Measurements from ENCODE around the gene CCL2. TPM values are rescaled to one million over a fixed set of nuclear protein-coding genes. Genes with fewer than 3 reads are reported as not detected.

Gene CCL2
- total and polyA plus RNA-seq, 2 of the 8 experiments (the other 6 are each of a cell fraction or from before 2014, with no cell fraction given), result 3.0 to 3.7 TPM

DNA sequence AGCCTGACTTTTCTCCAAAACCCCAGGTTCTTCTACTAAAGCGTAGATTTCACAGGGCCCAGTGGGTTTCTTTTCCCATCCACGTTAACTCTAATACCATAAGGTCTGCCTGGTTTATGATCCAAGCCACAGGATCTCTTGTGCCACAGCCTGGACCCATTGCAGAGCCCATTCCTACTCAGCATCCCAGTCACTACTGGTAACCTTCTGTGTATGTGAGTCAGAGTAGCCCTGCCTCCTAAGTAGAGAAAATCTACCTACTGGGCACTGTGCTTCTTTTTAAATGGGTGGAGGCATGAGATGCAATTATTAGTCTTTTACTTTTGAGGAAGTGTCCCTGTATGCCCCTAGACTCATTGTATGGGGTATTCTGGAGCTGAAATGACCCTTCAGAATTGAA lies 43.9 kb downstream of the CCL2 start:
- H4K20me1 ChIP-seq (replicated peaks in 1 of 2; ENCODE audit: control insufficient read depth in 1 of 2, insufficient read depth in 2 of 2, low read length in 2 of 2), result no peaks in the 10 kb centered on the region
- H3K14ac ChIP-seq (ENCODE audit: insufficient read length), result no peak overlapping the region
- no peak overlapping the region for H3K9ac ChIP-seq (replicated peaks in 1 of 4; ENCODE audit: extremely low read depth in 1 of 4, low read depth in 3 of 4, low read length in 3 of 4)
- H4K5ac ChIP-seq (ENCODE audit: insufficient read length, low read depth, low read length), result no peak overlapping the region
- no peak overlapping the region for H2BK15ac ChIP-seq (ENCODE audit: low read length)
- no peak for DNase-seq (ENCODE audit: low read depth in 1 of 2, low spot score in 2 of 2)
- no peak overlapping the region; a peak in 1 of 4 replicates for H3K4me2 ChIP-seq (ENCODE audit: insufficient read depth in 1 of 2, low read depth in 2 of 2, low read length in 2 of 2)
- FAIRE-seq, result no peak
- H3K79me1 ChIP-seq (ENCODE audit: low read depth, low read length), result no peaks in the 10 kb centered on the region
- no peak overlapping the region for H3K56ac ChIP-seq (replicated peaks; ENCODE audit: insufficient read length, low read depth, low read length)
- H3K27me3 ChIP-seq (replicated peaks in 1 of 4; ENCODE audit: control insufficient read depth in 3 of 4, extremely low read depth in 1 of 4, insufficient read depth in 3 of 4, low read length in 3 of 4), result peaks cover 0 to 6% (median 4%) of the 10 kb centered on the region in 4 experiments; a peak in 4 of 7 replicates
- 97% methylated on average over 2 of the region's 2 CpGs; no CpG with 5 or more reads in 1 of the 2 experiments for WGBS, 2 experiments (ENCODE audit: extremely low coverage in 1 of 2, insufficient coverage in 1 of 2, insufficient read length in 1 of 2, insufficient replicate concordance in 2 of 2, low coverage in 1 of 2, low lambda C conversion rate in 2 of 2, missing lambda C conversion rate in 1 of 2)
- ChIA-PET POLR2A (ENCODE audit: partially characterized antibody) (interaction anchor here (0.6 to 1.0 kb wide), 2 partner anchors 28 to 540 kb away, joined by 3 to 4 read pairs; no protein-coding TSS in a partner anchor), CTCF (ENCODE audit: partially characterized antibody) (interaction anchor here (1.1 to 13.3 kb wide), 2 partner anchors 63 to 96 kb away, joined by 3 to 210 read pairs; no protein-coding TSS in a partner anchor)
- no peak overlapping the region for H3K4ac ChIP-seq (replicated peaks; ENCODE audit: insufficient read length, low read depth, low read length)
- H3K36me3 ChIP-seq (ENCODE audit: control insufficient read depth in 2 of 4, insufficient read depth in 4 of 4, low read length in 3 of 4), result no peaks in the 10 kb centered on the region
- H2BK5ac ChIP-seq (ENCODE audit: low read depth, low read length), result no peak overlapping the region
- H2AFZ ChIP-seq (ENCODE audit: low read length), result no peak overlapping the region
- H3K18ac ChIP-seq (ENCODE audit: extremely low read depth, low read length), result no peak overlapping the region
- no peak overlapping the region for H2AK5ac ChIP-seq (ENCODE audit: low read depth, low read length)
- H3K4me1 ChIP-seq (replicated peaks in 1 of 4; ENCODE audit: control insufficient read depth in 3 of 4, insufficient read depth in 4 of 4, low read length in 3 of 4), result no peaks in the 10 kb centered on the region
- H3K79me2 ChIP-seq (ENCODE audit: control insufficient read depth in 1 of 2, insufficient read depth in 2 of 2, low read length in 2 of 2), result no peaks in the 10 kb centered on the region
- no peak overlapping the region for H2BK20ac ChIP-seq (ENCODE audit: low read length)
- no peak overlapping the region for H2BK120ac ChIP-seq (replicated peaks; ENCODE audit: low read depth, low read length)
- H2BK12ac ChIP-seq (ENCODE audit: low read depth, low read length), result no peak overlapping the region
- no peaks in the 10 kb centered on the region for H3K23me2 ChIP-seq (ENCODE audit: low read depth, low read length)
- H3K27ac ChIP-seq (ENCODE audit: low read depth, low read length), result no peak overlapping the region
- H3K4me3 ChIP-seq (ENCODE audit: extremely low read depth in 1 of 4, insufficient read depth in 2 of 4, low read depth in 3 of 4, low read length in 4 of 4), result no peak overlapping the region
- H3K9me3 ChIP-seq (ENCODE audit: insufficient read depth in 2 of 2, low read depth in 1 of 2, low read length in 1 of 2), result no peaks in the 10 kb centered on the region
- no peak overlapping the region for H3K23ac ChIP-seq (ENCODE audit: insufficient read length)
- no peak overlapping the region for H4K91ac ChIP-seq (replicated peaks; ENCODE audit: insufficient read length, low read length)
- no peak overlapping the region for H4K8ac ChIP-seq (ENCODE audit: extremely low read depth, insufficient read depth, low read length)
- TF ChIP-seq, protein P1, sequence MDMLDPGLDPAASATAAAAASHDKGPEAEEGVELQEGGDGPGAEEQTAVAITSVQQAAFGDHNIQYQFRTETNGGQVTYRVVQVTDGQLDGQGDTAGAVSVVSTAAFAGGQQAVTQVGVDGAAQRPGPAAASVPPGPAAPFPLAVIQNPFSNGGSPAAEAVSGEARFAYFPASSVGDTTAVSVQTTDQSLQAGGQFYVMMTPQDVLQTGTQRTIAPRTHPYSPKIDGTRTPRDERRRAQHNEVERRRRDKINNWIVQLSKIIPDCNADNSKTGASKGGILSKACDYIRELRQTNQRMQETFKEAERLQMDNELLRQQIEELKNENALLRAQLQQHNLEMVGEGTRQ (IDR thresholded peaks at IDR 0.05; ENCODE audit: low read length), result no peak
- TF ChIP-seq JUN (IDR thresholded peaks at IDR 0.05; ENCODE audit: low read depth, low read length), result no peak
- TF ChIP-seq, protein P2, sequence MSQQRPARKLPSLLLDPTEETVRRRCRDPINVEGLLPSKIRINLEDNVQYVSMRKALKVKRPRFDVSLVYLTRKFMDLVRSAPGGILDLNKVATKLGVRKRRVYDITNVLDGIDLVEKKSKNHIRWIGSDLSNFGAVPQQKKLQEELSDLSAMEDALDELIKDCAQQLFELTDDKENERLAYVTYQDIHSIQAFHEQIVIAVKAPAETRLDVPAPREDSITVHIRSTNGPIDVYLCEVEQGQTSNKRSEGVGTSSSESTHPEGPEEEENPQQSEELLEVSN (IDR thresholded peaks at IDR 0.05), result no peak
- TF ChIP-seq ZNF274 (IDR thresholded peaks at IDR 0.05; ENCODE audit: borderline replicate concordance, extremely low read depth, low read length), result no peak
- TF ChIP-seq SRF (IDR thresholded peaks at IDR 0.05; ENCODE audit: low read depth, low read length), result no peak
- TF ChIP-seq JUND (IDR thresholded peaks at IDR 0.05; ENCODE audit: low read length), result no peak
- no peak for TF ChIP-seq CREB1 (IDR thresholded peaks at IDR 0.05)
- TF ChIP-seq, protein P3, sequence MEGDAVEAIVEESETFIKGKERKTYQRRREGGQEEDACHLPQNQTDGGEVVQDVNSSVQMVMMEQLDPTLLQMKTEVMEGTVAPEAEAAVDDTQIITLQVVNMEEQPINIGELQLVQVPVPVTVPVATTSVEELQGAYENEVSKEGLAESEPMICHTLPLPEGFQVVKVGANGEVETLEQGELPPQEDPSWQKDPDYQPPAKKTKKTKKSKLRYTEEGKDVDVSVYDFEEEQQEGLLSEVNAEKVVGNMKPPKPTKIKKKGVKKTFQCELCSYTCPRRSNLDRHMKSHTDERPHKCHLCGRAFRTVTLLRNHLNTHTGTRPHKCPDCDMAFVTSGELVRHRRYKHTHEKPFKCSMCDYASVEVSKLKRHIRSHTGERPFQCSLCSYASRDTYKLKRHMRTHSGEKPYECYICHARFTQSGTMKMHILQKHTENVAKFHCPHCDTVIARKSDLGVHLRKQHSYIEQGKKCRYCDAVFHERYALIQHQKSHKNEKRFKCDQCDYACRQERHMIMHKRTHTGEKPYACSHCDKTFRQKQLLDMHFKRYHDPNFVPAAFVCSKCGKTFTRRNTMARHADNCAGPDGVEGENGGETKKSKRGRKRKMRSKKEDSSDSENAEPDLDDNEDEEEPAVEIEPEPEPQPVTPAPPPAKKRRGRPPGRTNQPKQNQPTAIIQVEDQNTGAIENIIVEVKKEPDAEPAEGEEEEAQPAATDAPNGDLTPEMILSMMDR (IDR thresholded peaks at IDR 0.05; ENCODE audit: control extremely low read depth in 1 of 3, insufficient read depth in 1 of 3, low read depth in 1 of 3, low read length in 3 of 3), result no peak
- no peak for TF ChIP-seq CTBP2 (IDR thresholded peaks at IDR 0.05; ENCODE audit: borderline replicate concordance, insufficient read depth, insufficient read length, low read length)
- no peak for TF ChIP-seq SIRT6 (IDR thresholded peaks at IDR 0.05; ENCODE audit: low read length)
